CD4-positive, alpha-beta T cell treated with Interleukin-1 beta for 1 hour (primary cell): ENCODE results near the gene LRRC42.

Experiments
- DNase-seq, 2 donors: peaks; one replicate each; pipeline ENCODE4 v3.0.0-alpha.2; 2020 to 2022

The LRRC42 gene

DNA sequence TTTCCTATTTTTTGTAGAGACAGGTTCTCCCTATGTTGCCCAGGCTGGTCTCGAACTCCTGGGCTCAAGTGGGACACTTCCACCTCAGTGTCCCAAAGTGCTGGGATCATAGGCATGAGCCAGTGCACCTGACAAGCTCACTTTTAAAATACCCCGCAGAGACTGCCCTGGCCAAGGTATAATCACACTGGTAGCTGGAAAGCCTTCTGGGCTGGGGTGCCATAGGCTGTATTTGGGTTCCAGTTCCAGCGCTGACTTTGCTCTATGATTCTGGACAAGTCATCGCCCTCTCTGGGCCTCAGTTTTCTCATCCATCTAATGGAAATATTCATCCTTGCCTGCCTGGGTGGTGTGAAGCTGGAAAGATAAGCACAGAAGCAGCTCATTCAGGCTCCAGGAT, 61.5 kb downstream of the LRRC42 start:
- no peak for DNase-seq

DNA sequence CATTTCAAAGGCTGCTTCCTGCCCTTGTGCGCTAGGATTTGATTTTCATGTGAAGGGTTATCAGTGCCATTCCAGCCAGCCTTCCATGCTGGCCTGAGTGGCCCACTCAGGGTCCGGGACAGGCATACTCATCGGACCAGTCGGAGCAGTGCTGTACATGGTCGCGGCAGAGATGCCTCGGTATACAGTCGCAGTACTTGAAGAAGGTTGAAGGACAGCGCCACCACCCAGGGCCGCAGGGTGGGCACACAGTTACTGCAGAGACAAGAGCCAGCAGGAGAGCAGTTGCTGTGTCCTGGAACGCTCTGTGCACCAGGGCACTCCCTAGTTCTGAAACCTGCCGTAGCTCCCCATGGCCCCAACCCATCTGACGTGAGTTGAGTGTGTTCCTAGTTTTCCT, 62.7 kb downstream of the LRRC42 start:
- DNase-seq = no peak

GRCh38 chr1:54009406-54009805, 63.3 kb downstream of the LRRC42 start:
- no peak for DNase-seq

GRCh38 chr1:54010415-54011117, 64.4 kb downstream of the LRRC42 start:
- no peak for DNase-seq

GRCh38 chr1:54011316-54012007, 65.3 kb downstream of the LRRC42 start:
- DNase-seq = no peak

DNA sequence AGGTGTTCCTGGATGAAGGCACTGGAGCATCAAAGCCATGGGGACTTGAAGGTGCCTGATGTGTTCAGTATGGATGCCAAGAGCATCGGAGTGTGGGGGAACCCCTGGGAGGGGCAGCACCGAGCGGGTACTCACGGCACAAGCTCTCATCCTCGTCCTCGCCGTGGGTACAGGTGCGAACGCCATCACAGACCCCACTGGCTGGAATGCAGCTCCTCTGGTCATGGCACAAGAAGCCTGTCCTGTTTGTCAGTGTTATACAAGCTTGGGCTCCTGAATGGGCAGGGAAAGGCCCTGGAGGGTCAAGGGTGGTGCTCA, 65.8 kb downstream of the LRRC42 start:
- no peak for DNase-seq

- DNase-seq = no peak
These were observed 66.7 kb downstream of the LRRC42 start for GRCh38 chr1:54012863-54013262.

- no peak for DNase-seq
These were observed 67.4 kb downstream of the LRRC42 start for GRCh38 chr1:54013393-54014008.

- no peak for DNase-seq
These were observed 68.0 kb downstream of the LRRC42 start for GRCh38 chr1:54014009-54014629.

DNA sequence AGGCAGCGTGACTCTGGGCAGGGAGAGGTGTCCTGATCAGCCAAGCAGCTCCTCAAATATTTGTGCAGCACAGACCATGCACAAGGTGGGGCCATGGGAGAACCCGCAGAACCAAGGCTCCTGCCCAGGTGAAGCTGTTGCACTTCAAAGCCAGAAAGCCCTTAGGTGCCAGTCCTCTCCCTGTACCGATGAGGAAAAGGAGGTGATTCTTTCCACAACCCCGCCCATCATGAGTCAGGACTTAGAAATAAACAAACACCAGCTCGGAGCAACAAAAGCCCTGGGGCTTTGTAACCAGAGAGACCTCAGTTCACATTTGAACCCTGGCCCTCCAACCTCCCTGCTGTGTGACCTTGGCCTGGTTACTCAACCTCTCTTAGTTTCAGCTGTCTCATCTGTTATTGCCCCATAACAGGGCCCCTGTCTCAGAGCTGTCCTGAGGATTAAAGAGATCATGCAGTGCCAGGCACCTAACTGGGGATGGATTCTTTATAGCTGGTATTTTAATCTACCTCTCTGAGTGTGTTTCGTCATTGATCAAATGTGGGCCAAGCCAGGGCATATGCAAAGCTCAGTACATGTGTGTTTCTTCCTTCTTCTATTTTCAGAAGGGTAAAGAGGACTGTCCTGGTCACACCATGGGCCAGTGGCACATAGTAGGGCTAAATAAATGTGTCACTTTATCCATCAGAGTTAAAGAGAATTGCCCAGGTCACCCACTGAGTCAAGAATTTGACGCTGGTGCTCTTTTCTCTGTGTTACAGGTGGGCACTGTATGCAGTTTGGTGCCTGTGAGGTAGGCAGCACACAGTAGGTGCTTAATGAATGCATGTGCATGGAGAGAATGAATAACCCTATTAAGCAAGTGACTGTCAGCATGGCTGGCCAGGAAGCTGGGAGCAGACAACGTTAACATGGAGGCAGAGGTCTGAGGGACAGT, 70.5 kb downstream of the LRRC42 start:
- no peak for DNase-seq
